ENCODE measurements around the gene ELMOD1.

The ELMOD1 gene

GRCh38 chr11:107583629-107584195, 7.2 kb upstream of the ELMOD1 start:
- no peak for DNase-seq (ENCODE audit: low spot score)

GRCh38 chr11:107587306-107587979, 3.5 kb upstream of the ELMOD1 start:
- no peak for DNase-seq (ENCODE audit: low spot score)

DNA sequence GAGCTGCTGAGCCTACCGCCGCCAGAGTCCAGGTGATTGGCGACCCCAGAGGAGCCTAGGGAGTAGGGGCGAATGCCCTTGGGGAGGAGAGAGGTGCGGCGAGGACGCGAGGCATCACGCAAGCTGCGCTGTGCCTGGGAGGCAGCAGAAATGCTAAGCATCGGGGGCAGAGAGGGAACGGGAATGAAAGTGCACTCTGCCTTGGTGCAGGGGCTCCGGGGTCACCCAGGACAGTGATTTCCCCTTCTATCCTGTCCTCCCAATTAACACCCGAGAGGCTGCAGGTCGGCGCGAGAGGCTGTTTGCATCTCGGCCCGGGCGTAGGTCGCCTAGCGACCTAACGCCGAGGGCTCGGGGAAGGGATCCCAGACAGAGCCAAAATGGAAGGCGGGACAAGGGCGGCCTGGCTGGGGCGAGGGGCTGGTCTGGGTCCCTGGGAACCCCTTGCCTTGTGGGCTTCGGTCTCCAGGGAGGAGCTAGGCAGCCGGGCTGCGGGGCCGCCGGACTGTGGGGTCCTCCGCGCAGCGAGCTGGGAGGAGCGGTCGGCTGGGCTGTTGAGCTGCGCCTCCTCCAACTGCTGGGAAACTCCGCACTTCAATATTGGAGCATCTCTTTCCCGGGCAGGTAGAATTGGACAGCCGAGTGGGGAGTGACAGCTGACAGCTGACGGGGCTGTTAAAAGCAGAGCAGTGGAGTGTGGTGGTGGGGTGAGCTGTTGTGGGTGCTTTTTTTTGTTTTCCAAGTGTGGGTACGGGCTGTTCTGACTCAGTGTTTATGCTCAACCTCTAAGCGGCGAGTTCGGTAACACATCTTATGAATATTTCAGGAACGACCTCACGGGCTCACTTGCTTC, 657 bp downstream of the ELMOD1 start:
- peak; percentile 54 for DNase-seq (ENCODE audit: low spot score)

GRCh38 chr11:107592231-107592590, 1.3 kb downstream of the ELMOD1 start:
- DNase-seq (ENCODE audit: low spot score), result no peak

DNA sequence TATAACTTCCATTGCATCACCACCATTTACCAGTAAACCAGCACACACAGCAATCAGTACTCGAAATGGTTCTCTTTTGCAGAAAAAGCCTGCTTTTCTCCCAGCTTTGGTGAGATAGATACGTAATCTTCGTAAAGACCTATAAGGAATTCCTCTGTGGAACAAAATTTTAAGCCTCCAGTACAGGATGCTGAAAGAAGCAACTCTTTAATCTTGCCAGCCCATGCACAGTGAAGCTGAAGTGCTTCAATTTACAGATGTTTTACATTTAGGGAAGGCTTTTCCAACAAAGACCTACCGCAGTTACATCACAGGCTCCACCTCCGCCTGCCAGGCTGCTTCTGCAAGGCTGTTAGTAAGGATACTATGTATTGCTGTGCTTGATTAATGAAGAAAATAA, 1.9 kb downstream of the ELMOD1 start:
- DNase-seq (ENCODE audit: low spot score), result no peak

GRCh38 chr11:107593951-107594350, 3.0 kb downstream of the ELMOD1 start:
- DNase-seq (ENCODE audit: low spot score), result no peak

DNA sequence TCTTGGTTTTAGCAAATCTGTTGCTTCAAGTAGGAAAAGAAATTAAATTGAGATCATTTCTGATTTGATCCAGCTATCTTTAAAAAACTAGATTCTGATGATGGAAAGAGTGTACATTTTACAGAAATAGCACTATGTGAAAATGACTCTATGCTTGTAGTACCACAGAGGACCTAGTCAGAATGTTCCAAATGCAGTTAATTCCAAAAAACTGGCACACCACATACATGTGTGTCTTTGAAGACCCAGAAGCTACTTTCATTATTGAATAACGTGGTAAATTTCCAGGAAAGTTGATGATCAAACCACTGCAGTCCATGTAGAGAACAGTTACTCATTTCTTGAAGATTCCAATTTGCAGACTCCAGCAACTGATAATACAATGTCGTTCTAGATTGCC, 3.8 kb downstream of the ELMOD1 start:
- DNase-seq (ENCODE audit: low spot score), result no peak

- peak; percentile 50 for DNase-seq (ENCODE audit: low spot score)
These were observed 7.5 kb downstream of the ELMOD1 start for GRCh38 chr11:107598225-107599139.

DNA sequence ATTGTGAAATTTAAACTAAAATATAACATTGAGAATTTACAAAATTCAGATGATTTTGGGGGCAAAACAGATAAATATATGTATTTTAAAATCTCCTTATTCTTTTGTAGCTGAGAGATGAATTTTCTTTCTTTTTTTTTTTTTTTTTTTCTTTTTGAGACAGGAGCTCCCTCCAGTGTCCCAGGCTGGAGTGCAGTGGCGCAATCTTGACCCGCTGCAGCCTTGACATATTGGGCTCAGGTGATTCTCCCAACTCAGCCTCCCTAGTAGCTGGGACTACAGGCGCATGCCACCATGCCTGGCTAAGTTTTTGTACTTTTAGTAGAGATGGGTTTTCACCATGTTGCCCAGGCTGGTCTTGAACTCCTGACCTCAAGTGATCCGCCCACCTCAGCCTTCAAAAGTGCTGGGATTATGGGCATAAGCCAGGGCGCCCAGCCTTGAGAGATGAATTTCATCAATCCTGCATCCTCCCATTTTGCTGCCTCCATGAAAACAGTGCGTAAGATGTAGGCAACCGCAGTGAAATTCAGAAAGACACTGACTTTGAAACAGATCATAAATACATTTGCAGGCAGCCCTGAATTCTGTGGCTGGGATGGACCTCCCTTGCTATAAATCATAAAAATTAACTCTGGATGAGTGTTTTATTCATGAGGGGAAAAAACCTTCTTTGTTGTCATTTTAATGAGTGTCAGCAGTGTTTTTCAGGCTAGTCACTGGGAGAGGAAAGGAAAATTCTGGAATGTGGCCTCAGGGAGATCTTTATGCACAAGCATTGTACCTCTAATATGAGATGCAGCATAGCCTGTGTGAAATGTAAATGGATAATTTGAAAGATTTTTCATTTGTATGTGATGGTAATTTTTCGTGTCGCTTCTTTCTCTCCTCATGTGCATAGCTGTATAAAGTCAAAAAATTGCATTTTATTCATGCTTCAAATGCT, 14.4 kb downstream of the ELMOD1 start:
- DNase-seq (ENCODE audit: low spot score), result no peak

GRCh38 chr11:107606141-107606540, 15.2 kb downstream of the ELMOD1 start:
- no peak for DNase-seq (ENCODE audit: low spot score)

DNA sequence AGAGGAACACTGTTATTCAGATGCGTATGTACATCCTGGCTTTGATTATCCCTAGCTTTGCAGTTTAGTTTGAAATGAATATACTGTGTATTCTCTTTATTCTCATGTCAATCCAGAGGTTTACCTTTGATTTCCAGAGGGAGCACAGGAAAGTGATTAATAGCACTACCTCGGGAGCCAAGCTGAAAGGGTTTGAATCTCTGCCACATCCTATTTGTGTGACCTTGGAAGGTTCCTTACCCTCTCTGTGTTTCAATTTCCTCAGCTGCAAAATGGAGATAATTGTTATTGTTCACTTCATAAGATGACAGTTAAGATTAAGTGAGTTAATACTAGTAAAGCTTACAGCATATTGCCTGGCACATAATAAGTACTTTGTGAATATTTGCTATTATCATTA, 17.9 kb downstream of the ELMOD1 start:
- DNase-seq (ENCODE audit: low spot score), result no peak

DNA sequence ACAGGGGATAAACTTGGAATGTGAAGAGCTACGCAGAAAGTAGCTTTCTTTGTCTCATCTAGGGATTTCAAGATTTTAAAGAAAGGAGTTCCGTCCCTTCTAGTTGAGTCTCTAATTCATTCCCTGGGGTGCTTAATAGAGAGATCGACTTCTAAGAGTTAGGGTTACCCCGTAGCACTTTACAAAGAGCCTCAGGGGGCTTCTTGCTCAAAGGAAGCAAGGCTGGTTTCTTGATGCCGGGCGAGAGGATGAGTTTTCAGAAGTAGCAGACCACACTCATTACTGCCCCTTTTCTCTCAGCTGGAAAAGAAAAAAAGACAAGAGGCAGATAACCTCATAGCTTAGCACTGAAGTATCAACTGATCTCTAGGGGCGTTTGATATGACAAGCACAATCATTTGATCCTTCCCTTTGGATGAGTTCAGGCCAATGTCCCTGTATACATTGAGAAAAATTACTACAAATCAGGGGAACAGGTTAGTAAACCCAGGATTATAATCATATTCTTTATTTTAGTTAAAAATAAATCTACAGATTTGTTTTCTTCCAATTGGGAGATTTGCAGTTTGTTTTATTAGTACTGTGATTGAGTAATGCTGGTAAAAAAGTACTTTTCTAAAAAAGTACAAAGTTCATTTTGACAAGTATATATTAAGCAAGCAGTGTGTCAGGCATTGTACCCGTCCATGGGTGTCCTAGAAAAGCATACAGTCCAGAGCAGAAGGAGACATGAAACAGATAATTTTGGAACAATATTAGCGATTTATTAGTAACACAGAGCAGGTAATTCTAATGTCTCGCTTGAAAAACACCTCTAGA, 18.7 kb downstream of the ELMOD1 start:
- DNase-seq (ENCODE audit: low spot score), result no peak

DNA sequence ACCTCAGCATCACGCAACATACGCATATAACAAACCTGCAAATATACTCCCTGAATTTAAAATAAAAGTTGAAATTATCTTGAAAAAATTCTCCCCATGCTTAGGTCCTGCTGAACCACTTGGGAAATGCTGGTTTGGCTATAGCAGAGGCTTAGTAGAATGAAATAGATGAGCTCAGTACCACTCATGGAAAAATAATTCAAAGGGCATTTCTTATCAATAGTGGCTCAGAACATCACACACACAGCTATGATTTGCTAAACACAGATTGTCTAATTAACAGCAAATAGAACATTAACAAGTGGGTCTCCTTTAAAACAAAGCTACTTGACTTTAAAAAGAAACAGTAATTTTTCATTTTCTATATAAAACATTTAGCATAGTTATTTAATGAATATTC, 21.5 kb downstream of the ELMOD1 start:
- no peak for DNase-seq (ENCODE audit: low spot score)

DNA sequence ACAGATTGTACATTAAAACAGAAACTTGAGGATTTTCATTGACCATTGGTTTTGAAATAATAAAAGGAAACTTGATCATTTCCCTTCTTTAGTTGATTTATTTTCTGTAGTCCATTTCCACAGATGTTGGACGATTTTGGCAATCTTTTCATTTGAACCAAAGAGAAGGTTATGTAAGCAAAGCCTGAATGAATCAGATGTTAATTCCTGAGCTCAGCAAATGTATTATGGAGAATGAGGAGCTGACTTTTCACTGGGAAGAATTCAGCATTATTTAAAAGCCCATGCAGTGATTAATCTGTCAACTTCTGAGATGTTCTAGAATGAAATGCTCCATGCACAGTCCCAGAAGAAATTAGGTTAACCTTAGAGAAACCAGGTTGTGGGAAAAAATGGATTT, 29.0 kb downstream of the ELMOD1 start:
- no peak for DNase-seq (ENCODE audit: low spot score)

- DNase-seq (ENCODE audit: low spot score), result no peak
These were observed 30.1 kb downstream of the ELMOD1 start for GRCh38 chr11:107621081-107621480.

- DNase-seq (ENCODE audit: low spot score), result no peak
These were observed 32.2 kb downstream of the ELMOD1 start for GRCh38 chr11:107623183-107623582.

DNA sequence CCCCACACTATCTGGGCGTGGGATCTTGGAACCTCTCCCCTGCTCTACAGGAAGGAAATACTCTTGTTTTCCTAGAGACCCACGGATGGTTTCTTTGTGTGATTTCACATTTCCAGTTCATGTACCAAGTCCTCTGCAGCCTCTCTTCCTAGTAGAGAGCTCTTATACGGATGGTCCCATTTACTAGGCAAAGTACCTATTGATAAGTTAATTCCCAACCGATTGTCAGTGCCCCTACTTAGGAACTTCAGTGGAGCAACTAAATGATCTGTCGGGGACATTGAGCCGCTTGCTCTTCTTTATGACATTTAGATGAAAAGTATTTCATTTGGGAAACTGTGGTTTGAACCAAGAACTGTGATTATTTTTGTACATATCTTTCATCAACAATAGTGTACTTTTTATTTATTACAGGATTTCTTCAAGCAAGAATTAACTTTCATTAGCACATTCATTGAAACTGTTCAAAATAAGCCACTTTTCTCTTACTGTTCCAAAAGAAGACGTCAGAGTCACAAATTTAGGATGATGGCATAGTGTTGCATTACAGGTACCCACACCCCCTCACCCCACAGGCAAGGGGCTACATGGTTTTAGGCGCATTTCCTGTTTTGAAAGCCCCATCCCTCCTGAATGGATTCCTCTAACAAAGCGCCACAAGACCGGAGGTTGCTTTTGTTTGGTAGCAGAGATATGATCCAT, 34.2 kb downstream of the ELMOD1 start:
- peak; percentile 11 for DNase-seq (ENCODE audit: low spot score)

DNA sequence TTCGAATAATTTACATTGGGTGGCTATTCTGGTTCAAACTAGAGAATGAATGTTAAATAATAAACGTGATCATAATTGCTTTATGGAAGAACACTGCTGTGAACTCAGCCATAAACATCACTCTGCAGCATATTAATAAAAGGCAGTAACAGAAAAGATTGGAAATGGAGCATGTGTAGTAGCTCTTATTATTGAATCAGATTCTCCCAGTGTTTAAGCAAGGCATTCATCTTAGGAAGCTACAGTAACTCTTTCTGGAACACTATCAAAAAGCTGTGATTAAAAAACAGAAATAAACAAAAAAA, 34.7 kb downstream of the ELMOD1 start:
- no peak for DNase-seq (ENCODE audit: low spot score)

DNA sequence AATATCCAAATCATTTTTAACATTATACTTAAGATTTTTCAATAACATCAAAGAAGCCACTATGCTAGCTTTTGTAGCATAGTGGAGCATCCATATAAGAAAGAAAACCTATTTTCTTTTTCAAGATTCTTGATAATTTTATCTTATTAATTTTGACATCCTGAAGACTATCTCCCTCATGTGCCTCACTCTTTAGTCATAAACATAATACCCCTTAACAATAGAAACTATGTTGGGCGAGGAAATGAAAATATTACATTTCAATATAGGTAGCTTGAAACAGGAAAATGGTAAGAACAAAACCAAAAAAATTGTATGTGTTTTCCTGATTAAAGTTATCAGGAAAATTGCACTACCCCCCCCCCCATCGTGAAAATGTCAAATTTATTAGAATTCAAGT, 40.1 kb downstream of the ELMOD1 start:
- DNase-seq (ENCODE audit: low spot score), result no peak

DNA sequence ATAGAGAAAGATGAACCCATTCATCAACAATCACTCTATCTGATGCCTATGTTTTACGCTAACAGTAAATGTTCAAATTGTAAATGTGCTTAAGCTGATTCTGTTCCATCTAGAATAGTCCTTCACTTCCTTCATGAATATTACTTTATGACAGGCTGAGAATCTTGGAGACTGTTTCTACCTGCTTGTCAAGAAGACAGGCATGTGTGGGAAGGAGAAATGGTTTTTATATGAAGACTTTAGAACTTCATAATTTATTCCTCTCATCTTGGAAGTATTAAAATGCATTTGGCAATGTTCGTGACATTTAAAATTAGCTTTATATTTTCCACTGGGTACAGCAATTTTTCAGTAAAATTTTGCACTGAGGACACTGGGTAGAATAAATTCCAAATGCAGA, 41.0 kb downstream of the ELMOD1 start:
- no peak for DNase-seq (ENCODE audit: low spot score)
